Measurements from ENCODE around the gene HK1.
"Not testable (repeated sequence)": the region's sequence is repeated elsewhere in the genome, so short reads cannot be mapped to it uniquely, and the experiment has no call there.

The HK1 gene

DNA sequence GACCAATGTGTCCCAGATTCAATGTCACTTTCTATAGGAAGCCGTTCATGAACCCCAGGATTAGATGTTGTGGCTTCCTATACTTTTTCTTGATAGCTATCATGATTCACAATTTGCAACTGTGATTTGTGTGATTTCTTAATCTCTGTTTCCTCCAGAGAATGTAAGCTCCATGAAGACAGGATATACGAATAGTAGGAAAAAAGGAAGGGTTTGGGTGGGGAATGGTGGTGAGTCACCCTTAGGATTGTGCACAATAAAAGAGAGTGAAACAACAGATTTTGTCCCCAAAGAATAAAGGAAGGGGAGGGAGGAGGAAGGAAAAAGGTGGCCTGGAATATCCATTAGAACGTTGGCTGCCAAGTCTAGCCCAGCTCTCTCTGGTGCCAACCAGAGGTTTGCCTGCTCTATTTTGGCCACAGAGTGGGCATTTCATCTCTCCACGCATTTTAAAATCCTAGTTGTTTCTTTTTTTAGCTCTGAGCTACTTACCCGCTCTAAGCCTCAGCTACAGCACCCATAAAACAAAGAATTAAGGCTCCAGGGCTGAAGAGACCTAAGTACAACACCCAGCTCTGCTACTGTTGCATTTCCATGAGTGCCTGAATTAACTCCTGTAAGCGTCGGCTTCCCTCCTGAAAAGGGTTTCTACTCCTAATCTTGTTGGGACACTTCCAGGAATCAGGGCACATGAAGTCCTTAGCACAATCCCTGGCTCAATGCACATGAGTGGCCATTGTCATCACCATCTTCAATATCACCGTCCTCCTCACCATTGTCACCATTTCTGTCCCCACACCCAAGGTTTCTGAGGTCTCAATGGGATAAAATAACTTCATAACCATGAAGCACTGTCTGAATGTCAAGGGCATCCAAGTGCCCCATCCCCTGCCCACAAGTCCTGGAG lies 3.5 kb downstream of the HK1 start:
- no peak overlapping the region for H3K4me3 ChIP-seq (ENCODE audit: low read length)
- no peak overlapping the region for H2AFZ ChIP-seq (ENCODE audit: low read depth, low read length)
- H3K27ac ChIP-seq (ENCODE audit: low read length): no peak overlapping the region
- H3K36me3 ChIP-seq (replicated peaks; ENCODE audit: low read depth, low read length): no peaks in the 10 kb centered on the region
- no peaks in the 10 kb centered on the region for H4K20me1 ChIP-seq (ENCODE audit: insufficient read depth, low read length)
- H3K4me2 ChIP-seq (ENCODE audit: low read length): no peak overlapping the region
- H3K4me1 ChIP-seq (ENCODE audit: low read length): peaks cover 14% of the 10 kb centered on the region
- no peaks in the 10 kb centered on the region for H3K79me2 ChIP-seq (ENCODE audit: low read length)
- no peaks in the 10 kb centered on the region for H3K27me3 ChIP-seq (ENCODE audit: low read depth, low read length)
- TF ChIP-seq EZH2phosphoT487 (IDR thresholded peaks at IDR 0.05; ENCODE audit: low read depth) (no peak), CTCF (IDR thresholded peaks at IDR 0.05; ENCODE audit: low read depth, low read length) (no peak)
- no peaks in the 10 kb centered on the region for H3K9me3 ChIP-seq (ENCODE audit: insufficient read depth, low read length)
- no peak overlapping the region for H3K9ac ChIP-seq (ENCODE audit: low read length)

DNA sequence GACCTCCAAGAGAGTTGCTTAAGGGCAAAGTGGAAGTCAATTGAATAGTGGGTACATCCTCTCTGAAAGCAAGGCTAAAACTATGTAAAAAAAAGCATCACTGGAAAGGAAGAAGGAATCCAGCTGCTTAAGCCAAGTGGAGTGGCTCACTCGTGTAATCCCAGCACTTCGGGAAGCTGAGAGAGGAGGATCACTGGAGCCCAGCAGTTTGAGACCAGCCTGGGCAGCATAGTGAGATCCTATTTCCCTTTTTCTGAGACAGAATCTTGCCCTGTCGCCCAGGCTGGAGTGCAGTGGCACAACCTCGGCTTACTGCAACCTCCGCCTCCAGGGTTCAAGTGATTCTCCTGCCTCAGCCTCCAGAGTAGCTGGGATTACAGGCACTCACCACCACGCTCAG lies 6.1 kb downstream of the HK1 start:
- H4K20me1 ChIP-seq (ENCODE audit: insufficient read depth, low read length); H3K4me3 ChIP-seq (ENCODE audit: low read length); H3K27ac ChIP-seq (ENCODE audit: low read length); H3K9ac ChIP-seq (ENCODE audit: low read length); H2AFZ ChIP-seq (ENCODE audit: low read depth, low read length); H3K9me3 ChIP-seq (ENCODE audit: insufficient read depth, low read length); H3K36me3 ChIP-seq (replicated peaks; ENCODE audit: low read depth, low read length); H3K79me2 ChIP-seq (ENCODE audit: low read length); H3K27me3 ChIP-seq (ENCODE audit: low read depth, low read length); H3K4me1 ChIP-seq (ENCODE audit: low read length); H3K4me2 ChIP-seq (ENCODE audit: low read length): not testable (repeated sequence)

- Histone ChIP-seq H3K36me3 (replicated peaks; ENCODE audit: low read depth, low read length) (no peaks in the 10 kb centered on the region), H3K9ac (ENCODE audit: low read length) (no peak overlapping the region), H3K27me3 (ENCODE audit: low read depth, low read length) (no peaks in the 10 kb centered on the region), H2AFZ (ENCODE audit: low read depth, low read length) (no peak overlapping the region), H3K27ac (ENCODE audit: low read length) (no peak overlapping the region), H4K20me1 (ENCODE audit: insufficient read depth, low read length) (no peaks in the 10 kb centered on the region), H3K79me2 (ENCODE audit: low read length) (no peaks in the 10 kb centered on the region), H3K4me3 (ENCODE audit: low read length) (no peak overlapping the region), H3K4me1 (ENCODE audit: low read length) (no peaks in the 10 kb centered on the region), H3K4me2 (ENCODE audit: low read length) (no peak overlapping the region), H3K9me3 (ENCODE audit: insufficient read depth, low read length) (no peaks in the 10 kb centered on the region)
- TF ChIP-seq CTCF (IDR thresholded peaks at IDR 0.05; ENCODE audit: low read depth, low read length) (no peak), EZH2phosphoT487 (IDR thresholded peaks at IDR 0.05; ENCODE audit: low read depth) (no peak)
Observed at GRCh38 chr10:69285699-69286098, 7.4 kb downstream of the HK1 start.

GRCh38 chr10:69287181-69287580 lies 8.9 kb downstream of the HK1 start:
- Histone ChIP-seq H3K4me3 (ENCODE audit: low read length) (no peak overlapping the region), H3K4me1 (ENCODE audit: low read length) (no peaks in the 10 kb centered on the region), H3K79me2 (ENCODE audit: low read length) (no peaks in the 10 kb centered on the region), H3K9ac (ENCODE audit: low read length) (no peak overlapping the region), H2AFZ (ENCODE audit: low read depth, low read length) (no peak overlapping the region), H3K27me3 (ENCODE audit: low read depth, low read length) (no peaks in the 10 kb centered on the region), H4K20me1 (ENCODE audit: insufficient read depth, low read length) (no peaks in the 10 kb centered on the region), H3K9me3 (ENCODE audit: insufficient read depth, low read length) (no peaks in the 10 kb centered on the region), H3K4me2 (ENCODE audit: low read length) (no peak overlapping the region), H3K27ac (ENCODE audit: low read length) (no peak overlapping the region), H3K36me3 (replicated peaks; ENCODE audit: low read depth, low read length) (no peaks in the 10 kb centered on the region)
- TF ChIP-seq EZH2phosphoT487 (IDR thresholded peaks at IDR 0.05; ENCODE audit: low read depth): no peak
- TF ChIP-seq CTCF (IDR thresholded peaks at IDR 0.05; ENCODE audit: low read depth, low read length): no peak
